Measurements from ENCODE around the gene ALOXE3.

The ALOXE3 gene

DNA sequence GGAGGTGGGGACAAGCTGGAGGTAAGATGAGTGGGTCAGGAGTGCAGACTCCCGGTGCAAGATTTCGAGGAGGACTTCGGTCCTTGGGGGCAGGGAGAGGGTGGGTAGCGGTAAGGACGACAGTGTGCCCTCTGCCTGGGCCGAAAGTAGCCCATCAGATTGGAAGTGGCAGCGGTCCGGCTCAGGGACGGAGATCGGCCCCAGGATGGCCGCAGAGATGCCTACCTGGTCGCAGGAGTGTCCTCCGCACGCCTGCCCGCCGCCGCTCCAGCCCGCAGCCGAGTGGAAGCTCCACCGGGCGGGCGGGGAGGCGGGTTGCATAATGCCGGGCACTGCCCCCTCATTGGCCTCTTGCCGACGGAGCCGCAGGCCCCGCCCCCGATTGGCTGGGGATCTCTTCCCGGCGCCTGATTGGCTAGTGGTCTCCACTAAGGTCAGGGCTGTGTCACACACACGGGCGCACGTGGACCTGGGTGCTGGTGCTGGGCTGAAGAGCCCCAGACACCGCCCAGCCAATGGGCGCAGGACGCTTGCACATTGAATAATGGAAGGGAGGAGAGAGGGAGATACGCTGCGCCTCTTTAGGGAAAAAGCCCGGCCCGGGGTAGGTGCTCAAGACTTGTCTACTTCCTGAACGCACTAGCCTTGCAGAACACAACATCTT, 33.9 kb upstream of the ALOXE3 start, which contains the start of gene PER1:
PER1 (minus strand) TSS at position 293 of the 664 bp plus-strand sequence. CDS start 1,698 bp downstream, outside the sequence.
- peak; percentile 95 for DNase-seq
- no peaks in the 10 kb centered on the region for H3K9me3 ChIP-seq
- H3K27me3 ChIP-seq = no peaks in the 10 kb centered on the region
- H3K36me3 ChIP-seq = peaks cover 17% of the 10 kb centered on the region
- peaks cover 9% of the 10 kb centered on the region; the same call in 1 of the 2 replicates for H3K4me1 ChIP-seq
- TF ChIP-seq, protein P1, sequence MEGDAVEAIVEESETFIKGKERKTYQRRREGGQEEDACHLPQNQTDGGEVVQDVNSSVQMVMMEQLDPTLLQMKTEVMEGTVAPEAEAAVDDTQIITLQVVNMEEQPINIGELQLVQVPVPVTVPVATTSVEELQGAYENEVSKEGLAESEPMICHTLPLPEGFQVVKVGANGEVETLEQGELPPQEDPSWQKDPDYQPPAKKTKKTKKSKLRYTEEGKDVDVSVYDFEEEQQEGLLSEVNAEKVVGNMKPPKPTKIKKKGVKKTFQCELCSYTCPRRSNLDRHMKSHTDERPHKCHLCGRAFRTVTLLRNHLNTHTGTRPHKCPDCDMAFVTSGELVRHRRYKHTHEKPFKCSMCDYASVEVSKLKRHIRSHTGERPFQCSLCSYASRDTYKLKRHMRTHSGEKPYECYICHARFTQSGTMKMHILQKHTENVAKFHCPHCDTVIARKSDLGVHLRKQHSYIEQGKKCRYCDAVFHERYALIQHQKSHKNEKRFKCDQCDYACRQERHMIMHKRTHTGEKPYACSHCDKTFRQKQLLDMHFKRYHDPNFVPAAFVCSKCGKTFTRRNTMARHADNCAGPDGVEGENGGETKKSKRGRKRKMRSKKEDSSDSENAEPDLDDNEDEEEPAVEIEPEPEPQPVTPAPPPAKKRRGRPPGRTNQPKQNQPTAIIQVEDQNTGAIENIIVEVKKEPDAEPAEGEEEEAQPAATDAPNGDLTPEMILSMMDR (IDR thresholded peaks at IDR 0.05; ENCODE audit: low read depth, low read length) = no peak
- peak within 1 kb of the TSS; percentile 66 for H3K4me3 ChIP-seq (ENCODE audit: low read depth, low read length)

DNA sequence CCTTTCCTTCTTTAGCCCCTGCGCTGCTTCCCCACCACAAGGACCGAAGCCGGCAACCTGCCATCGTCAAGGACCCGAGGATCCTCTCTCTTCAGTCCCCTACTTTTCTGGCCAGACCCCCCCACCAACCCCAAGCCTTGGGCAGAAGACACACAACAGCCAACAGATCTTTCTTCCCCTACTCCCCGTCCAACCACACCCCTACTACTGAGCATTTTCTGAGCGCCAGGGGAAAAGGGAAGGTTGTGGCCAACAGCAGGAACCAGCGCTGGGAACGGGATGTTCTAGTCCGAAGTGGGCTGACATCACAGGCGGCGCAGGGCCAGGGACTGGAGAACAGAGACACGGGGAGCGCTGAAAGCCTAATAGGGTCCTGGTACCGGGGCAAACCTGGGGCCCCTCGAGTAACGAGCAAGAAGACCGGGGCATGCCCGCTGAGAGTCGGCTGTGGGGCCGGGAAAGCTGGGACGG, 33.4 kb upstream of the ALOXE3 start:
- TF ChIP-seq, protein P1 (IDR thresholded peaks at IDR 0.05; ENCODE audit: low read depth, low read length) = no peak
- H3K4me1 ChIP-seq = peaks cover 9% of the 10 kb centered on the region; the same call in 1 of the 2 replicates
- peak overlapping the region; percentile 66 for H3K4me3 ChIP-seq (ENCODE audit: low read depth, low read length)

DNA sequence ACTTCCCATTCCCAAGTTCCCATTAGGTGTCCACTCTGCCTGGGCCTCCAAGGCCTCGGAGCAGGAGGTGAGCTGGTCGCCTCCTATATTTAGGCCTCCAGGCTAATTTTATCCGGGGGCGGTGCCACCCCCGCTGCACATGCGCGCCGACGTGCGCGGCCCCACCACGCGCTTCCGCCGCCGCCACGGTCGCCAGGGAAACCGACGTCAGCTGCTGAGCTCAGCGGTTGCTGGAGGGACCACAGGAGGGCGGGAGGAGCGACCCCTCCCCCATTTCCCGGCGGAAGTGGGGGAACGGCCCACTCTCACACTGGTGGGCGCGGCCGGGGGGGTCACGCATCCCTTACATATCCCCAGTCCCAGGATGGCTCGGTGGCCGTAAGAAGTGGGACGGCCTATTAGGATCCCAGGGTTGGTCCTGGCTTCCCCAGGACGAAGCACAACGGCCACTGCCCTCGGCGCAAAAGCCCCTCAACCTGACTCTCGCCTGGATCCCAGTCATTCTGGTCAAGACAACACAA, 32.9 kb upstream of the ALOXE3 start:
- TF ChIP-seq, protein P1 (IDR thresholded peaks at IDR 0.05; ENCODE audit: low read depth, low read length) = no peak
- H3K4me1 ChIP-seq = peaks cover 9% of the 10 kb centered on the region; the same call in 1 of the 2 replicates
- DNase-seq = peak; percentile 80
- peak overlapping the region; percentile 66 for H3K4me3 ChIP-seq (ENCODE audit: low read depth, low read length)
- no peaks in the 10 kb centered on the region for H3K9me3 ChIP-seq
- peaks cover 21% of the 10 kb centered on the region for H3K36me3 ChIP-seq
- no peaks in the 10 kb centered on the region for H3K27me3 ChIP-seq

More for the DNA sequence above, 33.4 kb upstream of the ALOXE3 start:
- Histone ChIP-seq H3K27me3 (no peaks in the 10 kb centered on the region), H3K36me3 (peaks cover 21% of the 10 kb centered on the region), H3K9me3 (no peaks in the 10 kb centered on the region)
- no peak for DNase-seq

DNA sequence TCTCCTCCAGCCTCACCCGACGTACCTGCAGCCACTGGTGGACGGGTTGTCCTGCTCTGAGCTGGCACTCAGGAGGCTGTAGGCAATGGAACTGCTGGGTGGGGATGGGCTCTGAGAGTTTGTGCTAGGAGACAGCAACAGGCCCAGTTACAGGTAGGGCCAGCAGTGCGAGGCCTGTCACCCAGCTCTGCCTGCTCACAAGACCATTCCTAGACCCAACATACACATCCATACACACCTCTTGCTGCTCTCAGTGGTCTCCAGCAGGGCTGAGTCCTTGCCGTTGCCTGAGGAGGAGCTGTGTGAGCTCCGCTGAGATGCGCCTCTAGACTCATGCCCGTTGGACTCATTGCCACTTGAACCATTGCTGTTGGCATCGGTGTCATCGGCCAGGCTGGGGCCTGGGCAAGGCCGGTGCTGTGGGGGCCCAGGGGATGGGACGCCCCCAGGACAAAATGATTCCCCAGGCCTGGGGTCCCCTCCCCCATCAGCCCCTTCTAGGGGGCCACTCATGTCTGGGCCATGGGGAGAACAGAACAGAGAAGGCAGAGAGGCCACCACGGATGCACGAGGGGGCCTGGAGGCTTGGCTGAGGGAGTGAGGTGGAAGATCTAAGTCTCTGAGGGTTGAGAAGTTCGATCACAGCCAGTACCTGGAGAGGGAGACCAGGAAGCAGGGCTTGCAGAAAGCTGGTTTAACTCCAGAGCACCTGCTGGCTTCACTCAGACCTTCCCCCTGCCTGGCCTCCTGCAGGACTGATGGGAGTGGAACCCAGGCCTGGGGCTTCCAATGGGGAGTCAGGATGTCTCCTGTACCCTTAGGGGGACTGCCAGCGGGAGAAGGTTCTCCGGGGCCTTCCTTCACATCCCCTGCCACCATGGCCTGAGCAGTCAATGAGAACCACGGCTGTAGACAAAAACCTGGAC, 32.1 kb upstream of the ALOXE3 start:
- Histone ChIP-seq H3K27me3 (no peaks in the 10 kb centered on the region), H3K9me3 (no peaks in the 10 kb centered on the region), H3K4me1 (peaks cover 9% of the 10 kb centered on the region; the same call in 1 of the 2 replicates), H3K36me3 (peaks cover 21% of the 10 kb centered on the region), H3K4me3 (ENCODE audit: low read depth, low read length) (peak overlapping the region; percentile 66)
- TF ChIP-seq, protein P1 (IDR thresholded peaks at IDR 0.05; ENCODE audit: low read depth, low read length) = no peak
- DNase-seq = no peak

DNA sequence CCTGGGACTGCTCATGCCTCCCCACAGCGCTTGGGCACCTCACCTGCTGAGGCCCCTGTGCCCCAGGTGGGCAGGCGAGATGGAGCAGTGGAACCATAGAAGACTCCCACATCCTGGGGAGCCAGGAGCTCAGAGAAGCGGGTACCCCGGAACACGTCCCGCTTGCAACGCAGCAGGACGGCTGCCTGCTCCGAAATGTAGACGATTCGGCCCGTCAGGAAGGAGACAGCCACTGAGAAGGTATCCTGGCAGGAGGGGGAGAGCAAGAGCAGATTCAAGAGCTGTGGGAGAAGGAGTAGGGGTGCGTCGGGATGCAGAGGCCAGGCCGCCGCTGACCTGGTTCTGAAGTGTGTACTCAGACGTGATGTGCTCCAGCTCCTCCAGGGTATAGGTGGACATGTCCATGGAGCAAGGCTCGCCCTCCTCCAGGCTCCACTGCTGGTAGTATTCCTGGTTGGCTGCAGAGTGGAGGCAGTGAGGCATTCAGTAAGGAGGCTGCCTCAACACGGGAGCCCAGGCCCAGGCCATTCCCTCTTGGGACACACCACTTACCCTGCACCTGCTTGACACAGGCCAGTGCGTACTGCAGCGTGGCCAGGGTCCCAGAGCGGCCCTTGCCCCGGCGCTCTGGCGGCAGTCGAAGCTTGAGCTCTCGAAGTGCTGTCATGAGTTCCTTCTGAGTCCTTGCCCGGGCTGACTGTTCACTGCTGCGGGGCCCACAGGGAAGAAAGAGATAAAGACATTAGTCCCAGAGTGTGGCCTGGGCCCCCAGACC, 31.3 kb upstream of the ALOXE3 start:
- Histone ChIP-seq H3K4me3 (ENCODE audit: low read depth, low read length) (no peak overlapping the region), H3K9me3 (no peaks in the 10 kb centered on the region), H3K27me3 (no peaks in the 10 kb centered on the region), H3K4me1 (peaks cover 9% of the 10 kb centered on the region; the same call in 1 of the 2 replicates), H3K36me3 (peaks cover 21% of the 10 kb centered on the region)
- TF ChIP-seq, protein P1 (IDR thresholded peaks at IDR 0.05; ENCODE audit: low read depth, low read length) = no peak
- no peak for DNase-seq

Data from BE2C (cell line).